AG08395 (cell line): ENCODE data around the gene NDST1.

Source experiments
- DNase-seq: peaks from one replicate; pipeline ENCODE4 v3.0.0; 2012; ENCODE audit warnings: mixed read lengths, low spot score

Gene NDST1

DNA sequence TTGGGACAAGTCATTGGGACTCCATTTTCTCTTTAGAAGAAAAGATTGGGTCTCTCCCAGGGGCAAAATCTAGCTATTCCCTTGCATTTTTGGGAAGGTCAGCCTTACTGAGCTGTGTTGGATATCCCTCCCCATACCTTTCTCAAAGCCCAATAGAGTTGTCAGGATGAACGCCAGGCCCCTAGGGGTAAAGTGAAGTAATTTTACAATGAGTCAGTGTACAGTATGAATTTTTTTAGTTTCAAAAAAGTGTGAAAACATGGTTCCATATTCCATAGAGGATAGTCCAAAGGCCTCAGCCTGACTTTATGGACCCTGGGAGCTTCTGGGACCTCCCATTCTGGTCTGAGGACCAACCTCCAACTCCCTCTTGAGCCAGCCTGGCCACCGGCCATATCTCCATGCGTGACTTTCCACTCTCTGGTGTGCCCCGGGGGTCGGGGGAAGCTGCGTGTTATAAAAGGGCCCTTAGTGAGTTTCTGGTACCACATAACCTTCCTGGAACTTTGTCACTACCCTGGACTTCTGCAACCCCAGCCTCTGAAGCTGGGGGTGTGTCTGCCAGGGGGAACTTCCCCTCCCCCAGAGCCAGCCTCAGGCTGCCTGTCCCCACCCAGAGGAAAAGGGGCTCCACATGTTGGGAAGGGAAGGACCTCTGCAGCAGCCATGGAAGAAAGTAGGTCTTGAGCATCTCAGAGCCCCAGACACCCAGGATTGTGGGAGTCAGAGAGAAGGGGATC, 80.1 kb downstream of the NDST1 start:
- DNase-seq, result no peak

- DNase-seq, result no peak
Observed at GRCh38 chr5:150588596-150588890, 80.6 kb downstream of the NDST1 start.

DNA sequence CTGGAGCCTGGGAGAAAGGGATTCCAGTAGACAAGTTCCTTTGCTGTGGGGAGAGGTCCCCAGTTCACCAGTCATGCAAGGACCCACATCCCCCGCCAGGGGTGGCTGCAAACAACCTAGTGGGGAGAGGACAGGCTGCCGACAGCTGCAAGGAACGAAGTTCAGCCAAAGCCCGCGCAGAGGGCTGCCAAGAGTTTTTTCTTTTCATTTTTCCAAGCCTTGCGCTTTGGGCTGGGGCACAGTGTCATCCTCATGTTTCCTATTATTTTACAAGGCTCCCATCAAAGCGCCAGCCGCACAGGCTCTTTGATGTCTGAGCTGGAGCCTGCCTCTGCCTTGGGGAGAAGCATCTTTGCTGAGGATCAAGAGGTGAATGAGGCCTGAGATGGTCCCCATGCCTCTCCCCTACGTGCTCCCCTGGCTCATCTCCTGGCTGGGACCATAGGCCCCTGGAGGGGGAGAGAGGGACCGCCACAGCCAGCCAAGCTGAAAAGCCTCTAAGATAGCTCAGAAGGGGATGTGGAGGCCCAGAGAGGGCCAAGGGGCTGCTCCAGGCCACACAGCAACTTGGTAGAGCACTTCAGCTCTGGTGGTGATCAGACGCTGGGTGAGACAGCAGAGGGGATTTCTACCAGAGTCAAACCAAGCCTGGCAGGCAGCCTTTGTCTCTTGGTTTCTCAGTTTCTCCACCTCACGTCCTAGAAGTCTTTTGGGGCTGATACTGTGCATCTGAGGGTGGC, 82.1 kb downstream of the NDST1 start:
- peak; percentile 68 for DNase-seq

DNA sequence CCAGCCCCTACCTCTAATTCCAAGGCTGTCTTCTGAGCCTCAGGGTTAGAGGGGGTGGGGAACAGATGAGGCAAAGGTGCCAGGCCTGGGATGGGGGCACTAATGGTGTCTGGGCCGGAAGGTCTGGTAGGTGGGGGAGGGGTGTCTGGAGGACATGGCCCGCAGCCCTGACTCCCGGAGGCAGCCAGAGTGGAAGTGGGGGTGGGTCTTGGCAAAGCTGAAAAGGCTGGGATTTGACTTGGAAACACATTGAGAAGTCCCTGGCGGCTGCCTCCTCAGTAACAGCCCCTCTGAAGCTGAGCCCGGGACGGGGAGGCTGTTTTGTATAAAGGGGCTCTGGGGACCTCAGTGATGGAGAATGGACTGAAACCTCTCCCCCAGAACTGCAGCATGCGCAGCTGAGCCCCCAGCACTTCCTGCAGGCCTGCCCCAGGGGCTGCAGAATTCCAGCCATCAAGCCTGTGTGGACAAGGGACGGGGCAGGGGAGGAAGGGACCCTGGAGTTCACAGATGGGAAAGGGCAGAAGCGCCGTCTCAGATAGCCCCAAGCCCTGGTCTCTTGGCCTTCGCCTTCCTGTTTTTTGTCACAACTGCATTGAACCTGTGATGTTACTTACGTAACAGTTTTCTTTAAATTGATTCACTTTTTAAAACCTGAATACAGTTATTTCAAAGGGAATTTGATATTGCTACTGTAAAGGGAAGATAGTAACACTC, 83.2 kb downstream of the NDST1 start:
- no peak for DNase-seq

DNA sequence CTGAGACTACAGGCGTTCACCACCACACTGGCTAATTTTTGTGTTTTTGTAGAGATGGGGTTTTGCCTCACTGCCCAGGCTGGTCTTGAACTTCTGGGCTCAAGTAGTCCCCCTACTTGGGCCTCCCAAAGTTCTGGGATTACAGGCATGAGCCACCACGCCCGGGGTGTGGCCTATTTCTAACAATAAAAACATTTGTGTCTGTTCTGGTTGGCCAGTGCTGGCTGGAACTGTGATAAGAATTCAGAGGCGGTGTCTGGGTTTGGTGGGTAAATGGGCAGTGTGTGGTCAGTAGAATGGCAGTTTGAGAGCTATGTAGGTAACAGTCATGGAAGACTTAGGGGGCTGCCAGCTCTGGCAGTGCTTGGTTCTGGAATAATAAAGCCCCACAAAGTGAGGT, 85.7 kb downstream of the NDST1 start:
- DNase-seq, result no peak

- no peak for DNase-seq
Observed at GRCh38 chr5:150593996-150594395, 86.1 kb downstream of the NDST1 start.

DNA sequence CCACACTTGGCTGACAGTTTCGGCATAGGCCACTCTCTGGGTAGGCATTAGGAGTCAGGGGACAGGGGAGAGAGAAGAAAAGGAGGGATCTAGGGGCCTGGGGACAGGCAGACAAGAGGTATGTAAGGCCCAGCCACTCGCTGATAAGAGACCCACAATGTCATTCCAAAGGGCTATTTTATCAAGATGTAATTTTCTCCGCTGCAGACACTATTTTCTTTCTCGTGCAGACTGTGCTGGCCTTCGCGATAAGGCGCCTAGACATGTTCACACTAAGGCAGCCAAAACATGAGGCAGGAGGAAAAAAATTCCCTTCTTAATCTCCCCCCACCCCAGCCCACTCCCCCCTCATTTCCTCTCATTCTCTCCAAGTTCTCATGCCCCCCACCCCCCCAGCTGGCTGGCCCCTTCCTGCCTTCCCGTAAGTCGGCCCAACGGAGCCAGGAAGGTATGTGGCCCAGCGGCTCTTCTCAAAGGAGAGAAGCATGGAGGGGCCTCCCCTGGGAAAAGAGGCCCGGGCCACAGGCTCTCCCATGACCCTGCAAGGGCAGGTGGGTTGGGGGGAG, 87.6 kb downstream of the NDST1 start:
- no peak for DNase-seq

DNA sequence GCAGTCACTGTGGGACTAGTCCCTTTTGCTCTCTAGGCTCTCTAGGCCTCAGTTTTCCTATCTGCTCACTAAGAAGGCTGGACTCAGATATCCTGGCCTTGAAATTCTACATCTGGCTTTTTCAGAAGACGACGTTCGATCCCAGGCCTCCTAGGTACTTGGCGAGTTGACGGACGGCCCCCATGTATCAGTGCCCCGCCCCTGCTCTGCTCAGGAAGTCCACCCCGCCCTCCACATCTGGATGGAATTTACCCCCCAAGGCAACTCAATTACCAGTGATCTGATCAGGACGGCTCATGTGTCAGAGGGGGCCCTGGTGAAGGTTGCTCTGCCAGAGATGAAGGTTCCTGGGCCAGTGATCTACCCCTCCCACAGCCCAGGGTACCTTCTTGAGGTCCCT, 88.4 kb downstream of the NDST1 start:
- DNase-seq, result no peak

- DNase-seq, result no peak
Observed at GRCh38 chr5:150596826-150597225, 88.9 kb downstream of the NDST1 start.

- no peak for DNase-seq
Observed at GRCh38 chr5:150598006-150598405, 90.1 kb downstream of the NDST1 start.

- no peak for DNase-seq
Observed at GRCh38 chr5:150598821-150599273, 90.9 kb downstream of the NDST1 start.

DNA sequence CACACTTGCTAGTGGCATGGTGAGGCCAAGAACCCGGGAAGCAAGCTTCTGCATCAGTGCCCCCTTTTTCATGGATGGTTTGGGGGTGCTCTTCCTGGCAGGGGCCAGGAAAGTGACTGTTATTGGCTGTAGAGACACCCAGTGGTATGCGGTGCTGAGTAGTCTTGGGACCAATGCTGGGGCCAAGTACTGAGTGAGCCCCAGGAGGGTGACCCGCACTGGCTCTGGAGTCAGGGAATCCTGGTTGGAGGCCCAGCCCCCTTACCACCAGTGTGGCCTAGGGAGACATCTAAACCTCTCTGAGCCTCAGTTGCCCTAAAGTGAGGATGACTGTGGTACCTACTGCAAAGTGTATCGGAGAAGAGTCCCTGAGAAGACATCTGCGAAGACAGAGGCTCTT, 91.3 kb downstream of the NDST1 start:
- no peak for DNase-seq

GRCh38 chr5:150599917-150600511, 92.1 kb downstream of the NDST1 start:
- DNase-seq, result peak; percentile 83

DNA sequence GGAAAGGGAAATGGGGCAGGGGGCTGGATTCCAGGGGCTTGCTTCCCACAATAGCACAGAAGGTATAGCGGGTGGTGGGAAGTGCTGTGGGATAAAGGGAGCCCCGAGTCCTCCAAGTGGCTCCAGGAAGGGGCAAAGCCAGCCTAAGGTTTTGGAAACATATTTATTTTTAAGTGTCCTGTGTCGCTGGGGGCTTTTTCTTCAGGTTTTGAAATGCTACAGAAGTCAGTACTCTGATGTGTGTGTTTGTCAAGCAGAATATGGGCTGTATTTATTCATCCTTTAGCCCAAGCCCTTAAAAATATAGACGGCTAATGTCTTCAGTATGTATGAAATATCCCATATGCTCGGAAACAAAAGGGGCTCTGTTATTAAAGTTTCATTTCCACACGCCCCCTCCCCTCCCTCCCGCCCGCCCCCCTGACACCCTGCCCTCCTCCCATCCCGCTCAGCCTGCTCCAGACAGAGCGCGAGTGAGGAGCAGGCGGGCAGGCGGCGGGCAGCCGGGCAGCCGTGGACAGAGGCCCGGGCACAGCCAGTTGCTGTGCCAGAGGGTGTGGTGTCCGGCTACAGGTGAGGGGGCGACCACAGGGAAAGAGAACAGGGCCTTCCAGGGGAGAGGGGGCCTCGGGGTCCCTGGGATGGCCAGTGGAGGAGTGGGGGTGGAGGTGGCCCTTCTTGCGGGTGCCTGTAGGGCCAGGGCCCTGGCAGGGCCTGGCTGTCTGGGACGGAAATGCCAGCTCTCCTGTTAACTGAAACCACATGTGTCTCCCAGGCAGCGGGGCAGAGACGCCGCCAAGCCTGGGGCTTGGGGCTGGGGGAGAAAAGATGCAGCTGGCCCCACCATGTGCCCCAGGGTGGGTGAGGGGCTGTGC, 92.9 kb downstream of the NDST1 start:
- DNase-seq, result peak; percentile 71

DNA sequence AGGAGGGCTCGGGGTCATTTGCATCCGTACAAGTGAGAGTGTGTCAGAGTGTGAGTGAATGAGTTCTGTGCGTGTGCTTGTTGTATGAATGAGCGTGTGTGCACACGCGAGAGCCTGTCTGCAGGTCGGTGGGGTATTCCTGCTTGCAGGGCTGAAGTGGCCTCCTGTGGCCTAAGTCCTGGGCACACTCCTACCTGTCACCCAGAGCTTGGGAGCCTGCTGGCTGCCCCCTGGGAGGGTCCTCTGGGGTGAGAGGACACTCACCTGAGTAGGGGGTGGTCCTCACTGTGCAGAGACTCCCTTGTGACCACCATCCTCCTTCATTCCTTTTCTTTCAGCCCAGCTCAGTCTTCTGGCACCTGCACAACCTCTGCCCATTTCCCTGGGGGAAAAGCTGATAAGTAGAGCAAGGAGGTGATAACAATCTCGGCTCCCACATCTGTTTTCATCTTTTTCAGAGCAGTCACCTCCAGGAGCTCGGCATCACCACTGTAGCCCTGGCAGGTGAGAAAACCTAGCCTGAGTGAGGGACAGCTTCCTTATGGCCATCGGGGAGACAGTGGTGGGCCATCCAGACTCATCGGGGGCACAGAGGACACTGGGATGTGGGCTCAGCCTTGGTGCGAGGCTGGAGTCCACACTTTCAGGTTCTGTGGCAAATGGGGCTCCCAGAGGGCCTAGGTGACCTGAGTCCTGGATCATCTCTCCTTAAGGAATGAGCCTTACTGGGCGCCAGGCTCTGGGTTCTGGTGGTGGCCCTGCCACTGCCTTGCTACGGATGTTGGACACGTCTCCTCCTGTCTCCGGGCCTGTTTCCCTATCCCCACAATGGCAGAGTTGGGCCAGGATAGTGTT, 93.8 kb downstream of the NDST1 start:
- DNase-seq, result no peak

GRCh38 chr5:150603052-150603451, 95.1 kb downstream of the NDST1 start:
- DNase-seq, result no peak

DNA sequence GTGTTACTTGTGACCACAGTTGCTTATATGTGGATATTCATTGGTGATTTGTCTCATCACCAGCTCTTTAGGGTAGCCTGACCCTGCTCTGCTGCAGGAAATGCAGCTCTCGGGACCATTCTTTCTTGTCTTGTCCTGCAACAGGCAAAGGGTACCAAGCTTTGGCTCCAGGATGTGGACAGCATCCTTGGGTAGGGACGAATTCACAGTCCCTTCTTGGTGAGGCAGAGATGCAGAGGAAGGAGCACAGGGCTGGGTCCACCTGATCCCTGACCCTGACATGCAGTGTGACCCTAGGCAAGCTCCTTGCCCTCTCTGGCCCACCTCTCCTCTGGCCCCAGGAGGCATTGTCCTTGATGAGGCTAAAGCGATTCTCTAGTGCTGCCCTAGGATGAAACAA, 95.6 kb downstream of the NDST1 start:
- DNase-seq, result no peak

GRCh38 chr5:150604010-150604409, 96.1 kb downstream of the NDST1 start:
- no peak for DNase-seq

DNA sequence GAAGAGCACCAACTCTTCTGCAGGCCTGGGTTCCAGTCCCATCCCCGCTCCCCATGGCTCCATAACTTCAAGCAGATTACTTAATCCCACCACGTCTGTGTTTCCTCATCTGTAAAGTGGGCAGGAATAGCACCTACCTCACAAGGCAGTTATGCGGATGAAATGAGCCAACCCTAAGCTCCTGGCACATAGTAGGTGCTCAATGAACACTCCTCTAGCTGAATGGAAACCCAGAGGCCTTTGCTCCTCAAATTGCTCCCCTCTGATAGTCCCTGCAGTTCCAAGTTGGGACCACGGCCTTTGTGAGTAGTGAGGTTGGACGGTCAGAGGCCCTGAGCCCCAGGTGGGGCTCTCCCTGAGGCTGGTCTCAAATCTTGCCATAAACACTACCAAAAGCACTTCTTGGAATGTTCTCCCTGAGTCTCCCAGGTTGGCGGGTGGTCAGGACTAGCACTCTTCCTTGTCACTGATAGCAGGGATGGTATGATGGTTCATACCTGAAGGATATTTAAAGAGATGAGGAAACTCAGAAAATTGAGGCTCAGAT, 97.0 kb downstream of the NDST1 start:
- DNase-seq, result no peak

- no peak for DNase-seq
Observed at GRCh38 chr5:150605546-150605945, 97.6 kb downstream of the NDST1 start.
